SKM-1 (cell line): ENCODE measurements around the gene FKBP1A.

Experiments used
- DNase-seq: peaks from one replicate; lab custom pipeline; 2025; ENCODE audit not compliant: unreplicated experiment; lab: John Stamatoyannopoulos, UW

The FKBP1A gene

GRCh38 chr20:1392693-1393506 lies at the start of gene FKBP1A:
Gene FKBP1A, minus strand, starts transcription at chr20:1393054. Its CDS starts 56 bp downstream, at chr20:1392998.
- DNase-seq = peak; percentile 24

- no peak for DNase-seq
Observed at GRCh38 chr20:1442304-1442703, 49.5 kb upstream of the FKBP1A start.

- no peak for DNase-seq
Observed at GRCh38 chr20:1441133-1441532, 48.3 kb upstream of the FKBP1A start.

GRCh38 chr20:1440024-1440423 lies 47.2 kb upstream of the FKBP1A start:
- no peak for DNase-seq

GRCh38 chr20:1438361-1438760 lies 45.5 kb upstream of the FKBP1A start:
- no peak for DNase-seq

GRCh38 chr20:1437235-1437904 lies 44.5 kb upstream of the FKBP1A start:
- peak; percentile 7 for DNase-seq

- DNase-seq = no peak
Observed at GRCh38 chr20:1436263-1436662, 43.4 kb upstream of the FKBP1A start.

GRCh38 chr20:1435337-1435699 lies 42.5 kb upstream of the FKBP1A start:
- DNase-seq = no peak

GRCh38 chr20:1434571-1435336 lies 41.9 kb upstream of the FKBP1A start:
- DNase-seq = peak; percentile 4

GRCh38 chr20:1431158-1431557 lies 38.3 kb upstream of the FKBP1A start:
- no peak for DNase-seq

- DNase-seq = no peak
Observed at GRCh38 chr20:1430004-1430451, 37.2 kb upstream of the FKBP1A start.

GRCh38 chr20:1429143-1429728 lies 36.4 kb upstream of the FKBP1A start:
- no peak for DNase-seq

- no peak for DNase-seq
Observed at GRCh38 chr20:1427457-1428054, 34.7 kb upstream of the FKBP1A start.

GRCh38 chr20:1426231-1426849 lies 33.5 kb upstream of the FKBP1A start:
- DNase-seq = no peak

- no peak for DNase-seq
Observed at GRCh38 chr20:1424336-1424735, 31.5 kb upstream of the FKBP1A start.

GRCh38 chr20:1423625-1424106 lies 30.8 kb upstream of the FKBP1A start:
- DNase-seq = no peak

GRCh38 chr20:1423206-1423605 lies 30.4 kb upstream of the FKBP1A start:
- DNase-seq = no peak

- DNase-seq = no peak
Observed at GRCh38 chr20:1422753-1423152, 29.9 kb upstream of the FKBP1A start.

- DNase-seq = no peak
Observed at GRCh38 chr20:1420066-1420465, 27.2 kb upstream of the FKBP1A start.

- DNase-seq = no peak
Observed at GRCh38 chr20:1418350-1418749, 25.5 kb upstream of the FKBP1A start.
